Erythroblast (primary cell): Measurements from ENCODE around the gene MED13L.

Experiments
- GATA1 ChIP-seq: IDR thresholded peaks from 2 replicates; pipeline ENCODE4 v1.6.1; 2011; ENCODE audit warnings: low read depth, mild to moderate bottlenecking, control low read depth, low read length, moderate library complexity
- POLR2A ChIP-seq: IDR thresholded peaks from 2 replicates; pipeline ENCODE4 v1.6.1; 2011; ENCODE audit warnings: mild to moderate bottlenecking, low read length

DNA sequence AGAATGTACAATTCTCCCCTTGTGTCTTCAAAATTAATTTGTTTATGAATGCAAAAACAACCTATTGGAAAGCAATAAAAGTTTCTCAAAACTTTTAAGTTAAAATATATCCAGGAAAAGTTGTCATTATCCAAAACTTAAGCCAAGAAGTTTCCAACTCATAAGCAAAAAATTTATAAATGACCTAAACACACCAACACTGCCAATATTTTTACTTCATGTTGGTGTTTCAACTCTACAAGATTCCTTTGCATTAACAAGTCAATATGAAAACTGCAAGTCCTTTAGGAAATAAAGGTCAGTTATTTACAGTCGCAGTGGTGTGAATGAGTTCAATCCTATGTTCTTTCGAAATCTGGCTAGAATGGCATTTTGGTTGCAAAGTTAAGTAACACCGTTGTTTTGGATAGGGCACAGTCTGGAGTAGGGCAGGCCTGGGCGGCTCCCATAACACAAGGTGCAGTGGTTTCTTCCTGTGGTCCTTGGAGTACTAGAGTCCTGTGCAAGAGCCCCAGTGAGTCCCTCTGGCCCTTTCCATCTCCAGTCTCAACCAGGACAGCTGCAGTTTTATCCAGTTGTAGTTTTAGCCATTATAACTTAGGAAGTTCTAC, 151.4 kb downstream of the MED13L start:
- TF ChIP-seq POLR2A = no peak
- no peak for TF ChIP-seq GATA1
